Measurements from ENCODE around the gene HOXB1. TPM values are rescaled to one million over a fixed set of nuclear protein-coding genes. Genes with fewer than 3 reads are reported as not detected.

The HOXB1 gene
- total RNA-seq, 1 experiment from 2014 or later = not detected

GRCh38 chr17:48569240-48569582 is 38.4 kb upstream of the HOXB1 start:
- DNase-seq (ENCODE audit: low read depth) = no peak
- in situ Hi-C loops (cut with HindIII; ENCODE audit: low pct_unique_long_range_greater_than_20kb, low sequenced_read_pairs) = no loop called here

GRCh38 chr17:48568499-48569239 is 37.9 kb upstream of the HOXB1 start:
- DNase-seq (ENCODE audit: low read depth) = no peak
- in situ Hi-C loops (cut with HindIII; ENCODE audit: low pct_unique_long_range_greater_than_20kb, low sequenced_read_pairs) = no loop called here

DNA sequence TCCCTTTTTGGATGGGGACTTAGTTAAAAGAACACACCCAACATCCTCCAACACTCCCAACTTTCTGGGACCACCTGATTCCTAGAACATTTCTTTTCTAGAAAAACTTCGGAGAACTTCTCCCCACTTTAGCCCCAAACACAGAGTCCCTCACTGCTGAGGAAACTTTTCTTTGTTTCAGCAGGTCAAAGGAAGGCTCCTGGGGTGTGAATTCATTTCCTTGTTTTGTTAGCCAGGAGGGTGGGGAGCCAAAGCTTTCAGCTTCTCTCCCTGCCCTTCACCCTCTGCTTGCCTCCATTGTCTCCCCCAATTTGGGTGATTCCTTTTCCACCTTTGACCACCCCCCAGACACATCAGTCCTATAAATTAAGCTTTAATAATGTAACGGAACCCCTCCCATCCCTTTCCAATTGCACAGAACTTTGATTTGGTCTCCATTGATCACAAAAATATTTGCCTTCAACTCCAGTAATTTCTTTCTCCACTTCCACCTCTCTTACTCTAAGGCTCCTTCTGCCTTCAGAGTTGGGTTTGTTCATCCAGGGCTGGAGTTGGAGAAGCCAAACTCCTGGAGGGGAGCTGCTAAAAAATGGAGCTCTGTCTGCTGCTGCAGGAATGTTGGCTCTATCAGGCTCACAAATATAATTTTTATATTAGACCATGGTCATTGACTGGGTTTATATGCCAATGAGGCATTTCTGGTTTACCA is 37.0 kb upstream of the HOXB1 start:
- in situ Hi-C loops (cut with HindIII; ENCODE audit: low pct_unique_long_range_greater_than_20kb, low sequenced_read_pairs) = no loop called here
- DNase-seq (ENCODE audit: low read depth) = no peak

DNA sequence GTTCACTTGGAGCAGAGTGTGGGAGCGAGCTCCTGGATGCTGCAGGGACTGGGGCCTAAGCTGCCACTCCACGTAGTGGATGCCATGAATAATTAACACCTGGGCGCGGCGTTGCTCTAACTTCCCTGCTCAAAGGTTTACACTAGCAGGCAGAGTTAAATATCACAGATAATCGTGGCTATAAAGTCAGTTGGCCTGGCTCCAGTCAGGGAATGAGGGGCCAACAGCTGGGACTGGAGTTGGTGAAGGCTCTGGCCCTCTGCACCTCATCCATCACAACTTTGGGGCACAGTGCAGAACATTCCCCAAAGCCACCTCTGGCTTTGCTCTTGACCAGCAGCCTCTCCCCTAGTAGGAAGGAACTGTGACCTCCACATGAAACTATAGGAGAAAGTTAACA is 36.4 kb upstream of the HOXB1 start:
- no peak for DNase-seq (ENCODE audit: low read depth)
- in situ Hi-C loops (cut with HindIII; ENCODE audit: low pct_unique_long_range_greater_than_20kb, low sequenced_read_pairs) = no loop called here

- in situ Hi-C loops (cut with HindIII; ENCODE audit: low pct_unique_long_range_greater_than_20kb, low sequenced_read_pairs) = no loop called here
- DNase-seq (ENCODE audit: low read depth) = no peak
Measured at GRCh38 chr17:48566717-48567116, 35.9 kb upstream of the HOXB1 start.

- in situ Hi-C loops (cut with HindIII; ENCODE audit: low pct_unique_long_range_greater_than_20kb, low sequenced_read_pairs) = no loop called here
- no peak for DNase-seq (ENCODE audit: low read depth)
Measured at GRCh38 chr17:48565925-48566710, 35.3 kb upstream of the HOXB1 start.

GRCh38 chr17:48565022-48565554 is 34.3 kb upstream of the HOXB1 start:
- in situ Hi-C loops (cut with HindIII; ENCODE audit: low pct_unique_long_range_greater_than_20kb, low sequenced_read_pairs) = no loop called here
- no peak for DNase-seq (ENCODE audit: low read depth)

GRCh38 chr17:48564188-48565021 is 33.6 kb upstream of the HOXB1 start:
- in situ Hi-C loops (cut with HindIII; ENCODE audit: low pct_unique_long_range_greater_than_20kb, low sequenced_read_pairs) = no loop called here

GRCh38 chr17:48563867-48564187 is 33.0 kb upstream of the HOXB1 start:
- no peak for DNase-seq (ENCODE audit: low read depth)
- in situ Hi-C loops (cut with HindIII; ENCODE audit: low pct_unique_long_range_greater_than_20kb, low sequenced_read_pairs) = no loop called here

More at GRCh38 chr17:48564188-48565021, 33.6 kb upstream of the HOXB1 start:
- DNase-seq (ENCODE audit: low read depth) = no peak

GRCh38 chr17:48563385-48563838 is 32.6 kb upstream of the HOXB1 start:
- in situ Hi-C loops (cut with HindIII; ENCODE audit: low pct_unique_long_range_greater_than_20kb, low sequenced_read_pairs) = no loop called here
- no peak for DNase-seq (ENCODE audit: low read depth)

DNA sequence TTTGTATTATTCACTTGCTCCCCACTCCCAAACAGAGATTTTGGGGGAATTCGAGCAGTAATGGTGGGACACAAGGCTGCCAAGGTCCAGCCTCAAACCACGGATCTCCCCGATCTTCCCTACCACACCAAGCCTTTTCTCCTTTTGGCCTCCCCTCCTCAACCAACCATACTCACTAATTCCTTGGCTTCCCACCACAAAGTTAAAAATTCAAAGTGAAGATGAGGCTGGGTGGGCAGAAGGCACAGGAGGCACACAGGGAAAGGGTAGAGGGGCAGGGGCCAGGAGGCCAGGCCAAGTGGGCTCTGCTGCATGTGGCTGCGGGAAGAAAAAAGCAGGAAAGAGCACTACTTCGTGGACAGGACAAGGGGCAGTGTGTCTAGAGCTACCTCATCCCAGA is 32.1 kb upstream of the HOXB1 start:
- in situ Hi-C loops (cut with HindIII; ENCODE audit: low pct_unique_long_range_greater_than_20kb, low sequenced_read_pairs) = no loop called here
- DNase-seq (ENCODE audit: low read depth) = no peak

DNA sequence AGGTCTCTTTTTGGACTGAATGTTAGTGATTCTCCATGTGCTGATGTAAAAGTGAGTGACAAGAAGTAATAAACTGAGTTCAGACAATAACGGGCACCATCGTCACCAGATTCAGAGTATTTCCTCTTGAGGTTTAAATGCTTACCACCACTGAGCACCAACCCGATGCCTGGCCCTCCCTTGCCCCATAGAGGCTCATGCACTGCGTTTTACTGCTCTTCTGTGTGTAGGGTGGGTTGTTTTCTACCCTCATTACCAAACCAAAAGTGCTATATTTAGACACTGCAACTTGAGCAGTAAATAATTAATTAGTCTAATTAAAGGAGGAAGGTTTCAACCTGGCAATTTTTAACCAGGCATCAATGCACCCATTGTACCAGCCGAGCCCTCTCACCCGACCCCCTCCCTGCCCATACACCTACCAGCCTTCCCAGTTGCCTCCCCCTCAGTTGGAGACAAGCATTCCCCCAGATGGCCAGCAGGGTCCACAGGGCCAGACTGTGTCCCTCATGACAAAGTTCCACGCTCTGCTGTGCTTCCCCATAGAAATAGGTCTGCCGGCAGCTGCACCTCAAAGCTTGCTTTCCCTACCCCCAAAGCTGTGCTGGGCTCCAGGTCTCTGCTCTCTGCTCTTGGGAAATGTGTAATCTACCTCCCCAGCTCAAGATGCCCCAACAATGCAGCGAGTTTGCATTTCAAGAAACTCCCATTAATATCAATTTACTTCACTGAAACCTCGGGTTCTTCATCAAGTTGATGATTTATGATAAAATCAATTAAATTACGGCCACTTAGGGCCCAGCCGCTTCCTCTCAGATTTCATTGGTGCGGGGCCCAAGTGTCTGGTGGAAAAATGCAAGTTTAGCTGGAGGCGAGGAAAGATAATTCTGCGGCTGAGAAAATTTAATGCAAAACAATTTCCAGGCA is 31.3 kb upstream of the HOXB1 start:
- DNase-seq (ENCODE audit: low read depth) = no peak

DNA sequence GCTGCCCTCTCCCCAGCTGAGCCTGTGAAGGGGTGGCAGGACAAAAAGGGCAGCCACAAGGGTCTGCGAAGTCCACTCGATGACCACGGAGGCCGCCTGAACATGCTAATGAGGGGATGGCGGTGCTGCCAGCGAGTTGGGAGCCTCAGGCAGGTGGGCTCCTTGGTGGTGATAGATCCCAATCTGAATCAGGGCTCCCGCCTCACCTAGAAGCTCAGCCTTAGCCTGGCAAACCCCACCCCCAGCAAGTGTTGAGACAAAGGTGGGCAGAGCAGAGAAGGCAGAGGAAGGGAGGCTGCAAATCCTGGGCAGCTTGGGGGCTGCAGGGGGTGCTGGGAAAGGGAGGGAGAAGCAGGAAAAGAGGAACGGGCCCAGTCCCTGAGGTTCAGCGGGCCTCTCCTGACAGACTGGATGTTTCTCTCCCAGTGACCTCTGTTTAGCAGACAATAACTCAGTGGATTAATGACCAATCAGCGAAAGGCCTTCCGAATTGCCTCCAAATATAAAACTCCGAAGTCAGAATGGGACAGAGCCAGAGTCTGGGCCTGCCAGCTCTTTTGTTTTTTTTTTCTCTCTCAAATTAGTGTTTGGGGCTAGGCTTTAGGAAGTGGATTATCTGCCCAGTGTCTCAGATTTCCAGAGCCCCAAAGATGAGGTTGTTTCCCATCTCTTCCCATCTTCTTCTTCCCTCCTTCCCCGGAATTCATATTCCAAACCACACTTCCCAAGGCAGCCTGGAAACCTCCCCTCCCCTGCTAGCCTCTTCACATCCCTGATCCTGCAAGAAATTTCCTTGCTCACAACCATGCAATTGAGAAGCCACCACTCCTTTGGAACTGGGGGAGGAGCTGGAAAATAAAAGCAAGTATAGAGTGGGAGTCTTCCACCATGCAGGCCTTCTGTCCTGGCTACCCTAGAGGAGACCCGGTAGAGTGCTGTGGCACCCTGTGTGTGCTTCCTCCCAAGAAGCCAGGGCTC is 29.3 kb upstream of the HOXB1 start:
- DNase-seq (ENCODE audit: low read depth) = no peak
- in situ Hi-C loops (cut with HindIII; ENCODE audit: low pct_unique_long_range_greater_than_20kb, low sequenced_read_pairs) = no loop called here

More for the DNA sequence above, 31.3 kb upstream of the HOXB1 start:
- in situ Hi-C loops (cut with HindIII; ENCODE audit: low pct_unique_long_range_greater_than_20kb, low sequenced_read_pairs) = no loop called here

DNA sequence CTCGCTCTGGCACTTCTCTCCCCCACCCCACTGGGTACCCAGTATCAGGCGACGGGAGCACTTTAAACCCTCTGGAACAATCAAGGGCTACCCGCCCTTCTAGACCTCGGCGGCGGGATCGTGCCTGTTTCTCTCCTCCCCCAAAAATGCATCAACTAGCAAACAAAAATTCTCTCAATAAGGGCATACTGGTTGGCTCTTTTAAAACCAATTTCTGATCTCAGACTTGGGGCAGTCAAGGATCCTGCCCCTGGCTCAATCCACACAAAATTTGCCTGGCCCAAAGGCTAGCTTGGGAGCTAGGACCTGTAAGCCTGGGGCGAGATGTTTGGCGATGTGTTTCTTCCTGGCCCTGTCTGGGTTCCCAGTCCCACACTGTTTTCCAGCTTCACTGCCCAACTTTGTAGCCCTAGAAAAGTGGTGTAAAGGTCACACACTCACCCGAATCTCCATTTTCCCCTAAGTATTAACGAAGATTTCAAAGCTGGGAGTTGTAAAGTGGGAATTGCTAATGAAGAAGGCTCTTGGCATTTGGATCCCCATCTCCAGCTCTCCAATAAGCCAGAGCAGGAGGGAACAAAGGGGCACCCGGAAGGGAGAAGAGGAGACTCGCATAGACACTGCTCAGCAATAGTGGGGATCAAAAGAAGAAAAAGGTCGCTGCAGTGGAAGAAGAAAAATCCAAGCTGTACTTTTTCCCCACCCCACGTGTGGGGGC is 28.5 kb upstream of the HOXB1 start:
- in situ Hi-C loops (cut with HindIII; ENCODE audit: low pct_unique_long_range_greater_than_20kb, low sequenced_read_pairs) = no loop called here
- DNase-seq (ENCODE audit: low read depth) = no peak

GRCh38 chr17:48558831-48559121 is 28.0 kb upstream of the HOXB1 start:
- no peak for DNase-seq (ENCODE audit: low read depth)
- in situ Hi-C loops (cut with HindIII; ENCODE audit: low pct_unique_long_range_greater_than_20kb, low sequenced_read_pairs) = no loop called here

Data from Caki2 (cell line).